Measurements from ENCODE around the gene CHID1.

CHID1 gene

GRCh38 chr11:862081-862661, 48.4 kb downstream of the CHID1 start:
- no peak for DNase-seq

DNA sequence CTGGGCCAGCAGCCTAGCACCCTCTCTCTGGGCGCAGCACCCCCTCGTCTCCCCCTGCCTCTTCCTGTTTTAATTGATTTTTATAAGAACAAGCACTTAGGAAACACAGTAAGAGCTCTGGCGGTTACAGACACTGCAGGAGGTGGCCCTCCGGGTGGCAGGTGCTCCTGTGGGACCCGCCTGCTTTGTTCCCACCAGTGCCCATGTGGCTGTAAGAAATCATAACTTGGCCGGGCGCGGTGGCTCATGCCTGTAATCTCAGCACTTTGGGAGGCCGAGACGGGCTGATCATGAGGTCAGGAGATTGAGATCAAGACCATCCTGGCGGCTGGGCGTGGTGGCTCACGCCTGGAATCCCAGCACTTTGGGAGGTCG, 49.5 kb downstream of the CHID1 start:
- no peak for DNase-seq

DNA sequence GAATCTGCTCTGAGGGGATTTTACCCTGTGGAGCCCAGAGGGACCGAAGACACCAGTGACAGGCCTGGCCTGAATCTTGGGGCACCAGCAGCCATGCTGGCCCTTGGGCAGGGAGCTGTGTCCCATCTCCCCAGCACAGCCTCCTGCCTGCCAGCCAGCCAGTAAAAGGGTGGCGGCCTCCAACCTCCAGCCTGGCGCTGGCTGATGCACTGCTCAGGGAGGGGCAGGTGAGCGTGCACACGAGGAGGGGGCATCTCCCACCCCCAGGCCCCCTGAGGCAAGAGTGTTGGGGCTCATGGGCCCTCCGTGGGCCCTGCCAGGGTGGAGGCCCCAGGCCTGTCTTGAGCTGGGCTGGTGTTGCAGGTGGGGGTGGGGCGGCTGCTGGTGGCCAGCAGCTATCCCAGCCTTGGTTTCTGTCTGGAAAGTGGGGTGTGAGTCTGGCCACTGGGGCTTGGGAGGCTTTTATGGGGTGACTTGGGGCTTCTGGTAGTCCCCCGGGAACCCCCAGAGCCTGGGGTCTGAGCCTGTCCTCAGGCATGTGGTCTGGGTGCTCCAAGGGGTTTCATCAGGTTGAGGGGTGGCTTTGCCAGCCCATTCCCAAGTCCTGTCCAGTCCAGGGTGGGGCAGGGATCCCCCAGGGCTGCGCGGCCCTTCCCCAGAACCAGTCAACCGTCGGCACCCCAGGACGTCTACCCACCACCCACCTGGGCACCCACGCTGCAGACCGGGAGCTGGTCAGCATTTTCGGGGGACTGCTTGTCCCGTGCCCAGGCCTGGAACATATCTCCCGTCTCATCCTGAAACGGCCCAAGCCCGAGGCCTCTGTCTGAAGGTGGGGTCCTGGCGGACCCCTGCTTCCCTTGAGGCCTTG, 50.1 kb downstream of the CHID1 start:
- DNase-seq: no peak

GRCh38 chr11:859394-860131, 51.0 kb downstream of the CHID1 start:
- DNase-seq: no peak

GRCh38 chr11:858762-859339, 51.8 kb downstream of the CHID1 start:
- DNase-seq: no peak

GRCh38 chr11:858053-858761, 52.4 kb downstream of the CHID1 start:
- DNase-seq: no peak

GRCh38 chr11:856397-856796, 54.2 kb downstream of the CHID1 start:
- DNase-seq: no peak

- DNase-seq: no peak
These were observed 54.8 kb downstream of the CHID1 start for GRCh38 chr11:855796-856195.

DNA sequence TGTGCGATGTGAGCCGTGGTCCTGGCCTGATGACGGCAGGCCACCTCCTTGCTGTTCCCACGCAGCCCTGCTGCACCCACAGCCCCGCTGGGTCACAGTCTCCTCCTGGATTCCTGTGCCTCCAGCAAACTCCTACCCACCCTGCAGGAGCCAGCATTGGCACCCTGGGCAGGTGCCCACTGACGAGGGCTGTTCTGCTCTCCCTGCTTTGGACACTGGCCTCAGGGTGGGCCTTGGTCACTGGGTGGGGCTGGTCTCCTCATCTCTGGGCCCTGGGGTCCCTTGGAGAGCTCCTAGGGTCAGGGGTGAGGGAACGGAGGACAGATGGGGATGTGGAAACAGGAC, 55.3 kb downstream of the CHID1 start:
- no peak for DNase-seq

GRCh38 chr11:854601-855329, 55.8 kb downstream of the CHID1 start:
- DNase-seq: no peak

DNA sequence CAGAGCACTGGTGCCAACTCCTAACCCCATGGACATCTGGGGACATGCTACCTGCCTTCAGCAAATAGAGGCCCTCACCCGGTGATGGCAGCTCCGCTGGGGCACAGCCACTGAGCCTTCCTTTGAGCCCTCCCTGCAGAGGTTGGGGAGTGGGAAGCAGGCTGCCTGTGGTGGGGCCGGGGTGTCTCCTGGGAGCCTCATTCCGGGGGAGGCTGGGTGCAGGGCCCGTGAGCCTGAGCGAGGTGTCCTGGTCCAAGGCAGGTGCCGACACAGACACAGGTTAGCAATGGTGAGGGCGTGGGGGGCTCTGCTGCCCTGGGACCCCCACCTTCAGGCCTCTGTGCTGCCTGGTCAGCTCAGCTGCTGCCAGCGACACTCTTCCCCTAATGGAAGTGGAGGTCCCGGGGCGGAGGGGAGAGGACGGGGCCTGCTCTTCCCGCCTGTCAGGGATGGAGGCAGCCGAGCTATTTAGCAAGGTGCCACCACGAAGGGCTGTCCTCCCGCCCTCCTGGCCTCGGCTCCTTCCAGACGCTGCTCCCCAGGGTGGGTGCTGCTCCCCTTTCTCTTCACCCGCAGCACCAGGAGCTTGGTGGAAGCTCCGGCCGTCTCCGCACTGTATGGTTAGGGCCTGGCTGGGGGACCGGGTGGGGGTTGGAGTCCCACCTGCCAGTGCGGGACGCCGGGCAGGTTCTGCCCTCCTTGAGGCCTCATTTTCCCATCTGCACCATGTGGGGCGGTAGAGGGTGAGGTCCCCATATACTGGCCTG, 56.7 kb downstream of the CHID1 start:
- DNase-seq: no peak

DNA sequence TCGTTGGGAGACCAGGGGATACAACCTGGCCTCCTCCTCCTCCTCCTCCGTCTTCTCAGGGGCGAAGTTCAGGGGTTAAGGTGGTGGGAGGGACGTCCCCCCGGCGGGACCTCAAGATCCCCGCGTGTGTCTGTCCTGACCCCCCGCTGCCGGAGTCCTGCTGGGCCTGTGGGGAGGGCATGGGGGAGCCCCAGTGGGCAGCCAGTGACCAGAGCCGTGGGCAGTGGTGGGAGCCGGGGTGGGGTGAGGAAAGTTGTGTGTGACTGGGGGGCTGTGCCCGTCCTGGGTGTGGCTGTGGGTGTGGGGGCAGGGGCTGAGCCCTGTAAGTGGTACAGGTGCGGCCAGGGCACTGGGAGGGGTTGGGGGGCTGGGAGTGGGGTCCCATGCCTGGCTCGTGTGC, 57.8 kb downstream of the CHID1 start:
- no peak for DNase-seq

DNA sequence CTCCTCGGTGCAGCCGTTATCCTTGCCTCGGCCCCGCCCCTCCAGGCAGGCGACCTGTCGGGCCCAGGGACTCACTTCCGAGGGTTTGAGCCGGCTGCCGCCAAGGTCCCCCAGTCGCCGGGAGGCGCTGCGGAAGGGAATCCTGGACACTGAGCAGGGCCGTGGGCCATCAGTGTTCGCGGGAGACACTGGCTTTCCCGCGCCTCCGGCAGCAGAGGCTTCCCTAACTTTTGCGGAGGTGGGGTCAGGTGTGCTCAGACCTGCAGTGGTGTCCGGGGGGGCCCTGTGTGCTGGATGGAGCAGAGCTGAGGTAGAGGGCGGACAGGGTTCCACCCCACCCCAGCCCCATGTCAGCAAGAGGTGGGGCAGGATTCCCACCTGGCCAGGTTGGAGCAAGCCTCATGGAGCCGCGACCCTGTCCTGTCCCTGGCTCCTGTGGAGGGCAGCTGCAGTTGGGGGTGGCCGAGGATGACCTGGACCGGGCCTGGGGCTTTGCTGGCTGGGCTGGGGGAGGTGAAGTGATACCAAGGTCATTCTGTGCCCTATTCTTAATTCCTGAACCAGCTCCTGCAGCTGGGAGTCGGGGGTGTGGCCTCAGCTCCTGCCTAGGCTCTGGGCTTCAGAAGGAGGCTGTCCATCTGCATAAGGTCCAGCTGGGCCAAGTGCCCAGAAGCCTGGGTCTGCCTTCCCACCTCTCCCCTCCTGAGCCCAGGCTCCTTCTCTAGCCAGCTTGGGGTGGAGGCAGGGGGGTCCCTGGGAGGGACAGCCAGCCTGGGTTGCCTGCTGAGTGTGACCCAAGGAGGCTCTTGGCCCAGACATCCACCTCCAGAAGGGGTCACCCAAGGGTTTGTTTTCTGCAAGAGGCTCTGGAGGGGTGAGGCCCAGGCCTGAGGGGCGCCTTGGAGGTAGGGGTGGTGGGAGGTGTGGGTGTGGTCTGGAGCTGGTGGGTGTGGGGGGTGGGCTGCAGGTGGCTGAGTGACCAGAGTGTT, 59.5 kb downstream of the CHID1 start:
- DNase-seq: no peak

- DNase-seq: no peak
These were observed 60.4 kb downstream of the CHID1 start for GRCh38 chr11:849951-850774.

DNA sequence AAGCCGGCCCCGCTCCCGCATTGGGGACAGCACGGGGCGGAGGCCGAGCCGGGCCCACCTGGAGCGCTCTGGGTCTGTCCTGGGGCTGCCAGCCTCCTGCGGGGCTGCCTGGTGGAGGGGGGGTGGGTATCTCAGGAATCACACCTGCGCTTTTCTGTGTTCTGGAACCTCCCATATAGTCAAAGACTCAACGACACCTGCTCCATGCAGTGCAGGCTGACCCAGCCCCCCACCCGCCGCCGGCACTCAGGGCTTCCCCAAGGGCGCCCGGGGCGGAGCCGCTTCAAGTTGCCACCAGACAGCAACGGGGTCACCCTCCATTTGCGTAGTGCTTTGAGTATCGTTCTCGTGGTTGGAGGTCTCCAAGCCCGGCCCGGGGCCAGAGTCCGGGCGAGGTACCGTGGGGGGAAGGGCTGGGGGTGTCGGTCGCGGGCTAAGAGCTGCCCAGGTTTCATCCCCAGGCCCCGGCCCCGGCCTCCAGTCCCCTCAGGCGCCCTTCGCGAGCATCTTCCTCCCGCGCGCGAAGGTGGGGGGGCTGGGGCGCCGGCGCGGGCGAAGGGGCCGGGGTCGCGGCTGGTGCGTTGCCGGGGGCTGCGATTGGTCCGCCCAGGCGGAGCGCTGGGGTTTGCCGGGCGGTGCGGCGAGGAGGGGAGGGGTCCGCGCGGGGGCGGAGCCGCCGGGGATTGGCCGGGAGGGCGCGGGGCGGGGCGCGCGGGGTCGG, 61.3 kb downstream of the CHID1 start:
- peak; percentile 36 for DNase-seq

GRCh38 chr11:848380-848931, 62.2 kb downstream of the CHID1 start:
- DNase-seq: peak; percentile 31

GRCh38 chr11:847876-848275, 62.7 kb downstream of the CHID1 start:
- DNase-seq: no peak

DNA sequence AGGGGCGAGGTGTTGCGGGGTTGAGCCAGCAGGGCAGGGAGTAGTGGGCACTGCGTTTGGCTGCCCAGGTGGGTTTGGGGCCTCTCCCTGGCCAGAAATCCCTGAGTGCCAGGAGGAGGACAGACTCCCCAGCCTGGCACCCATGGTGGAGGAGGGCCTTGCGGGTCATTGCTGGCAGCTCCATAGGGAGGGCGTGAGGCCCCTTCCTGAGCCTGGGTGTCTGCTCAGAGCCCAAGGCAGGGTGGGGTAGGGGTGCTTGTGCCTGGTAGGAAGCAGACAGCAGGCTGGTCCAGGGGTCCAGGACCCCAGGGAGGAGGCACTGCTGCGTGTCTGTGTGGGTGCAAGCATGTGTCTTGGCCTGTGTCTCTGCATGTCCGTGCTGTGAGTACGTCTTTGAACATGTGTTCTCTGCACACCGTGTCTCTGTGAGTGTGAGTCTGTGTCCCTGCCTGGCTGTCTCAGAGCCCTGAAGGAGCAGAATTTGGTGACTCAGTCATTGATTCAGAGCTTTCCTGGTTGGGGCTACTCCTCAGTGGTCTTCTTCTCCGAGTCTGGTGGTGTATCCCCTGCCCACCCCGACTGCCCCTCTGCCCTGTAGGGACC, 64.0 kb downstream of the CHID1 start:
- no peak for DNase-seq

All from activated gamma-delta T cell (primary cell).